Glomerular endothelial cell (primary cell): ENCODE data around the gene DENND5A. TPM values are rescaled to one million over a fixed set of nuclear protein-coding genes. Genes with fewer than 3 reads are reported as not detected.
"Not testable (repeated sequence)": the region's sequence is repeated elsewhere in the genome, so short reads cannot be mapped to it uniquely, and the experiment has no call there.

Source experiments
- DNase-seq: peaks from one replicate; pipeline ENCODE4 v3.0.0-alpha.2; 2011; ENCODE audit warnings: low read depth, low spot score; ENCODE audit errors: extremely low read depth
- total RNA-seq: library from RNA; depleted of rRNA; stranded (reverse); fragments of >200 nt; gene quantifications from 2 replicates; pipeline ENCODE4 v1.2.3, GENCODE V29; 2015

The DENND5A gene
- total RNA-seq, 1 donor from 2014 or later: 121 TPM

DNA sequence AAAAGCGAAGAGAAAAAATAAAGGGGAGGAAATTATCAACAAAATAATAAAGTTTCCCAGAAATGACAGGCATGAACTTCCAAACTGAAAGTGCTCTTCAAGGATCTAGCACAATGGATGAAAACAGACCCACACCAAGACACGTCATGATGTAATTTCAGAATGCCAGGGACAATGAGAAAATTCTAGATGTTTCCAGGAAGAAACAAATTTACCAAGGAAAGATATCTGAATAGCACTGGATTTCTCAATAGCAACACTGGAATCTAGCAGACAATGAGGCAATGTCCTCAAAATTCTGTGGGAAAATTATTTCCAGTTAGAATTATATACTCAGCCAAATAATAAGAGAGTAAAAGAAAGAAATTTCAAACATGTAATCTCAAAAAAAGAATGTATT is 46.0 kb downstream of the DENND5A start:
- DNase-seq: no peak

DNA sequence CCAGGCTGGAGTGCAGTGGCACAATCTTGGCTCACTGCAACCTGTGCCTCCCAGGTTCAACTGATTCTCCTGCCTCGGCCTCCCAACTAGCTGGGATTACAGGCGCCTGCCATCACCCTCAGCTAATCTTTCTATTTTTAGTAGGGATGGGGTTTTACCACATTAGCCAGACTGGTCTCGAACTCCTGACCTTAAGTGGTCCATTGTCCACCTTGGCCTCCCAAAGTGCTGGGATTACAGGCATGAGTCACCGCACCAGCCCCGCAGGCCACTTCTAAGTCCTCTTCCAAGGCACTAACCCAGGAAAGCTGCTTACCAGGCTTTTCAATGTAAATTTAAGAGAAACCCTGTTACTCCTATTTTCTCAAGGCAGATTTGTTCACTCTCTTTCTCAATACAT is 50.4 kb downstream of the DENND5A start:
- DNase-seq: no peak

DNA sequence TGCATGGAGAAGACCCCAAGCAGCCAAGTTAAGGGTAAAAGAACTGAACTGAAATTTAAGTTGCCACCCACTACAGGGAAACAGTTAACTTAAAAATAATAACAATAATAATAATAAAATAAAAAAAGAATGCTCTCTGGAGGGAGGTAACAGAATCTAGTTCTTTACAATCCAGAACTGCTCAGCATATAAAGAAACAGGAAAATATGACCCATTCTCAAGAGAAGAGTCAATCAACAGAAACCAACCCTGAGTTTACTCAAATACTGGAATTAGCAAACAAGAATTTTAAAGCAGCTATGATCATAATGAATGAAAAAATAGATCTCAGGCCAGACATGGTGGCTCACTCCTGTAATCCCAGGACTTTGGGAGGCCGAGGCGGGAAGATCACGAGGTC is 53.8 kb downstream of the DENND5A start:
- no peak for DNase-seq

DNA sequence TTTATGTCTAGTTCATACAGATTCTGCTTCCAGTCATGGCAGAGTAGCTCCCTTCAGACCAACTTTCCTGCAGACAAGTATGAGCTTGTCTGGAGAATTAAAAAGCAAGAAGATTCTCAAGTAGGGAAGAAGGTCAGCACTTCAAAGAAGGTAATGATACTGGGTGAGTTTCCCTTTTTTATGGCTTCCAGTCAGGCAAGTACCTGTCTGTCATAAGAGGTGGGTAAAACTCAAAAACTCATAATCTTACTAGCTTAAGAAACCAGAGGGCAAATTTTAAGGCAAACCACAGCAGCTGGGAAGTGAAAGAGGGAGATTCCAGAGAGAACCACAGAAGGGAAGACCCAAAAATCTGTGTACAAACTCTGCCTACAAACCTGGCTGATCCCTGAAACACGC is 54.2 kb downstream of the DENND5A start:
- DNase-seq: no peak

DNA sequence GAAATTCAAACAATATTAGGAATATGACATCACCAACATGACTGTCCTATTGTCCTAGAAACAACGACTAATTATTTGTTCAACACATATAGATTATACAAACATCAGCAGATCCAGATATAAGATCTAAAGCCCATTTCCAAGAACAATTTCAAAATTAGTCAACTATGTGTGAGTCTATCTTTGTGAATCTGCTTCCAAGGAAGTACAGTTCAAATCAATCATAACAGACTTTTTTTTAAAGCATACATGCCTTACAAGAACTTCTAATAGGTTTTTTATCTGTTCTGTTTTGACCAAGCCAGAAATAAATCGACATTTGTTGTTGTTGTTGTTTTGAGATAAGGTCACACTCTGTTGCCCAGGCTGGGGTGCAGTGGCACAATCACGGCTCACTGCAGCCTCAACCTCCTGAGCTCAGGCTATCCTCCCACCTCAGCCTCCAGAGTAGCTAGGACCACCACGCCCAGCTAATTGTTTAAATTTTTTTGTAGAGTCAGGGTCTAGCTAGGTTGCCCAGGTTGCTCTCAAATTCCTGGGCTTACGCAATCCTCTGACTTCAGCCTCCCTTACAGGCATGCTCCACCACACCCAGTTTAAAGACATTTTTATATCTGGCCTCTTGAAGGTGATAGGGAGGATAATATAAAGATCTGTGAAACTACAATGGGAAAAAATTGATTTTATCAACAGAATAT is 54.8 kb downstream of the DENND5A start:
- no peak for DNase-seq

DNA sequence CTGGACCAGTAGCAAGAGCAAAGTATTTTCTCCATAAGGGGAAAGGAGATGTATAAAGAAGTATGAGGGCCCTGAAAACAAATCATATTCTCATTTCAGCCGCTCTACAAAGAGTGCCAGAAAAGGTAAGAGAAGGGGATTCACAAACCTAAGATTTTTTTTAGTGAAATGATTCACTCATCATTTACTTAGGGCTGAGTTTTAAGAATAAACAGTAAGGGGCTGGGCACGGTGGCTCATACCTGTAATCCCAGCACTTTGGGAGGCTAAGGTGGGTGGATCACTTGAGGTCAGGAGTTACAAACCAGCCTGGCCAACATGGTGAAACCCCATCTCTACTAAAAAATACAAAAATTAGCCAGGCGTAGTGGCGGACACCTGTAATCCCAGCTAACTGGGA is 55.5 kb downstream of the DENND5A start:
- not testable (repeated sequence) for DNase-seq

DNA sequence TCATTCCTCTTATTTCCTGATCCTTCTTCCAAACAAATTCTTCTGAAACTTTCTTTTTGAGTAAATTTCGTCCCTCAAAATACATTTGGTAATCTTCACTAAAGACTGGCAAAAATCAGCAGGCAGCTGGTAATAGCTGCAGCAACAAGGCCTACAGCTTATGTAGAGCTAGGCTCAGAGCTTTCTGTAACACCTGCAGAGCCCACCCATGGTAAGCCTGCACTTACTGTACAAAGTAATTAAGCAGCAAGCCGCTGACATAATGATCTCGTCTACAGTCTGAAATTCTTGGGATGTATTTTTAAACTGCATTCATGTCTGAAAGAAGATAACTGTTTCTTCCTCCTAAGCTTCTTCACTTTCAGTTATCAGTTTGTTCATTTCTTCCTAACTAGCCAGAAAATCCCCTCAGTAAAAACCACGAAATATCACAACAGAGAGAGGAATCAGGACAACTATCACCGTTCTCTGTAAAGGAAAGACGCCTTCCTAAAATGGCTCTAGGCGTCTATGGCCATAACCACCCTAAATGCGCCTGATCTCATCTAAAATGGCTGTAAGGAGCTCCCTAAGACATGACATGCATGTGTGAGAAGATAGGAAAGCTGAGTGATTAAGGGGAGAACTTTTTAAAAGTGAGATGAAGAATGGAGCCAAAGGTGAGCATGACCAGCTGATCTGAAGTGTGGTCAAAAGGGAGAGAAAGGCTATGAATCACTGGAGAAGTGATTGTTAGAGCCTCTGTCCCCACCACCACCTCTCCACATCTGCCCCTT is 56.2 kb downstream of the DENND5A start:
- no peak for DNase-seq

DNA sequence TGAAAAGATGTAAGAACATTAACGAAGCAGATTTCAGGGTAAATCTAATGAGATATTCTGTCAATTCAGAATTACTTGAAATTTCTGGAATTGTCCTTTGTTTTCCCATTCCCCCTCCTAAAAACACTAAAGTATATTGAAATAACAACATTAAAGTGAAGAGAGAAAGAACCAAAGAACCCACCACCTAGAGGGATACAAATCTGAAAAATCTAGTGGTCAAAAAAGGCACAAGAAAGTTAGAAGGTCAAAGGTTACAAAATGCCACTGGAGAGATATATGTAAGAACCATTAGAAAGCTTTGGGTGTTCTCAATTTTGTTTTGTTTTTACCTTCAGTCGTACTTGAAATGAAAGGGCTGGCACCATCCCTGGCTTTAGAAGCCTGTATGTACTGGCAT is 57.9 kb downstream of the DENND5A start:
- no peak for DNase-seq

DNA sequence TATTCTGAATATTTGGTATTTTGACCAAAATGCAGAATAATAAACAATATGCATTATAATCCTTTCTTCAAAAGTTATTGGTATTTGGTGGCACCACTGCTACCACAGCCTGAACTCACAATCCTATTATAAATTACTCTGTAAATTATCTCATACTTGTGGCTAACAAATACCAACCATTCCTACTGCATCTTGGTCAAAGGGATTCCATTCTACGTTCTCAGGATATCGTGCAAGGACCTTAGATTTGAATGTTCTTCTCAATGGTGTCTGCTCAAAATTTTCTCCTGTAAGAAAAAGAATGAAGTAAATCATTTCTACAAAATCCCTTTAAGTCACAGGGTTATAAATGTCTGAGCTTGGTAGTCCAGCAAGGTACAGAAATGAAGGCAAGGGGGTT is 58.7 kb downstream of the DENND5A start:
- DNase-seq: no peak

DNA sequence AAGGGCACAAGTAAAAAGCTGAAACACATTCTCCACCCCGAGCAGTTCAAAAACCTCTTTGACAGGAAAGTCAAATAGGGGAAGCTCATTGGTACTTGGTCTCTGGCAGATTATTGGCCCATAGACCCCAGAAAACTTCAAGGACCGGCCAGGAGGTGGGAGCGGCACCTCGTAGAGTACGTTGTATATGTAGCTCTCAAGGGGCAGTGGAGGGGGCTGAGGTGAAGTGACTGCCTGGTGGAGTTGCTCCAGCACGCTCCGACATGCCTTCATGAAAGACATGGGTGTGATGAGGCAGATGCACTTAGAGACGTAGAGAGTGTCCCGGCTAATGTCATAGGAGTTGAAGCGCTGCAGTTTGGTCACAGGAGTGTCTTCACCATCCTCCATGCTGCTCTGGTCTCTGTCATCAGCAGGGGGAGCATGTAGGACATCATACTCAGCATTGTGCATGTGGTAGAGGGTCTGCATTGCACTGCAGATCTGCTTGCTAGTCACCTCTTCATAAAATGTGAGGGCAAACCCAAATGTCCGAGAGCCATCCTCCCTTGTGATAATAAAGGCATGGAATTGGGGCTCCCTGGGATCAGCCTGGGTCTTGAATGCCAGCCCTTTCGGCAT is 61.3 kb downstream of the DENND5A start:
- no peak for DNase-seq

DNA sequence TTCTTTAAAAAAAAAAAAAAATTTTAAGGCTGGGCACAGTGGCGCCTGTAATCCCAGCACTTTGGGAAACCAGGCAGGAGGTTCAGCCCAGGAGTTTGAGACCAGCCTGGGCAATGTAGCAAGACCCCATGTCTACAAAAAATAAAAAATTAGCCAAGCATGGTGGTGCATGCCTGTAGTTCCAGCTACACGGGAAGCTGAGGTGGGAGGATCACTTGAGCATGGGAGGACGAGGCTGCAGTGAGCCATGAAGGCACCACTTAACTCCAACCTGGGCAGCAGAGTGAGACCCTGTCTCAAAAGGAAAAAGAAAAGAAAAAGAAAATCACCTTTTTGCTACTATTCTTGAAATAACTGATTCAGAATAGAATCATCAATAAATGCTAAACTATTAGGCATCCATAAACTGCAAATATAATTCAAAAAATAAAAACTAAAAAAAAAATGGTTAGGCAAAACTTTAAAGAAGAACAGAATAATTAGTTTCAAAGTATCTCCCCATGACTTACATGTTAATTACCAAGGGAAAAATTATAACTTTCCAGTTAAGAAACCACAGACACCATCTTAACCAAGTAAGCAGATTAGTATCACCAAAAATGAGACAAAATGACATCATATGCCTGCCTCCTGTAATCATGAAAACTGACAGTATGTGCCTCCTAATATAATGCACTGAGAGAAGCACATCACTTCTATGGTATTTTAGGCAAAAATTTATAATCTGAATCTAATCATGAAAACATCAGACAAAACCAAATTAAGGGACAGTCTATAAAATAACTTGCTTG is 63.6 kb downstream of the DENND5A start:
- DNase-seq: no peak

DNA sequence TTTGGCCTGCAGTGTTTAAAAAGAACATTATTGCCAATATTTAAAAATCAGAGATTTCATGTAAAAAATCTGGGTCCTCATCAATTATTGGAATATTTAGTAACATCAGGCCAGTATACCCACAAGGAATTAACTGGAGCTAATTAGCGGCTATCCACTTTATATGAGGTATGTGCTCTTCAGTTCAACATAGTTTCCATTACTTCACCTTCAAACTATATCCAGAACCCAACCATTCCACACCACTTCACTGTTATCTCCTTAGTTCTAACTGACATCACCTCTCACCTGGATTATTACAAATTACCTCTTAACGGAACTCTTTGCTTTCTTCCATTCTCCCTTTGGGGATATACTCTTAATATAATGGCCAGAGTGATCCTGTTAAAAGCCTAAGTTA is 64.7 kb downstream of the DENND5A start:
- DNase-seq: no peak

DNA sequence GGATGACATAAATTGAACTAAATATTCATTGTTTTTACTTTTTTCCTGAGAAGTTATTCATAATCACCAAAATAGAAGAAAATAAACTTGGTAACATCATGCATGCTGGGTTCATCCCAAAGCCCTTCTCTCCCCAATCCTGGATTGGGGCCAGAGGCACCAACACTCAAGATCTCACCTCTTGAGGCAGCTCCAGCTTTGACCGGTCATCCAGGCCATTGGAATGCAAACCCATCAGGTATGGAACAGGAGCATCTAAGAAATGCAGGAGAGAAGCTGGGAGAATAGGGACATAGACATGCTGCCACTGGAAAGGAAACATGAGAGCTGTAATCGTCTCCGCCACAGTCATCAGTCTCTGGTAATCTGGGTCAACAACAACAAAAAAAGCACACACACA is 71.8 kb downstream of the DENND5A start:
- DNase-seq: no peak

DNA sequence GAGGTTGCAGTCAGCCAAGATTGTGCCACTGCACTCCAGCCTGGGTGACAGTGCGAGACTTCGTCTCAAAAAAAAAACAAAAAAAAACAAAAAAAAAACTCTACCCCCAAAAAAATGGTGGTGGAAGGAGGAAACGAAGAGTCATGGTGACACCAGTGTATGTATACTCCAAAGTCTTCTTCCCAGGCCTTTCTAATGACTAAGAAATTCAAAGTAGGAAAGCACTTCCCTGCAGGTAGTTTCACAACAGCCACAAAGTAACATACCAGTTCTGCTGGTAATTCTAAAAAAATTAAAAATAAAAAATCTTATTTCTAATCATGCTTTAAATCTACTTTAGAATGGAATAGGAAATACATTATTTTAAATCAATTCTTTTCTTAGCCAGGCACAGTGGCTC is 72.6 kb downstream of the DENND5A start:
- DNase-seq: no peak

DNA sequence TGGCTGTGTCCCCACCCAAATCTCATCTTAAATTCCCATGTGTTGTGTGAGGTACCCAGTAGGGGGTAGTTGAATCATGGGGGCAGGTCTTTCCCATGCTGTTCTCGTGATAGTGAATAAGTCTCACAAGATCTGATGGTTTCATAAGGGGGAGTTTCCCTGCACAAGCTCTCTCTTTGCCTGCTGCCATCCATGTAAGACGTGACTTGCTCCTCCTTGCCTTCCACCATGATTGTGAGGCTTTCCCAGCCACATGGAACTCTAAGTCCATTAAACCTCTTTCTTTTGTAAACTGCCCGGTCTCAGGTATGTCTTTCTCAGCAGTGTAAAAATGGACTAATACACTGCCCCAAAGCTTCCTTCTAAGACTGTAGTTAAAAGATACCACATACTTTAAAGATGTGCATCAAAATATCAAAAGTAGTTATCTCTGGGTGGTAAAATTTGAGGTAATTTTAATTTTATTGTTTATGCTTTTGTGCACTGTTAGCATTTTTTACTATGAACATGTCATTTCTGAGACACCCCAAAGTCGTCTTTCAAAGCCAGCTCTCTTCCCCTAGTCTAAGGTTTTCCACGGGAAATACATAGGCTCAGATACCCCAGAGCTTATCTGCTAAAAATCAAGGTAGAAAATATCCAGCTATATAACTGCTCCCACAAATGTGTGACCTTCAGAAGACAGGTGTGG is 74.7 kb downstream of the DENND5A start:
- DNase-seq: not testable (repeated sequence)

DNA sequence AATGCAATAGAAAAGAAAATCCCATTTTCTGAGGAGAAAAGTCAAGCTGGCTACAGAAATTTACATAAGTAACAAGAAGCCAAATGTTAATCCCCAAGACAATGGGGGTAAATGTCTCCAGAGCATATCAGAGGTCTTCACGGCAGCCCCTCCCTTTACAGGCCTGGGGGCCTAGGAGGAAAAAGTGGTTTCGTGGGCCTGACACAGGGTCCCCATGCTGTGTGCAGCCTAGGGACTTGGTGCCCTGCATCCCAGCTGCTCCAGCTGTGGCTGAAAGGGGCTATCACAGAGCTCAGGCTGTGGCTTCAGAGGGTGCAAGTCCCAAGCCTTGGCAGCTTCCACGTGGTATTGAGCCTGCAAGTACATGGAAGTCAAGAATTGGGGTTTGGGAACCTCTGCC is 76.3 kb downstream of the DENND5A start:
- DNase-seq: not testable (repeated sequence)

DNA sequence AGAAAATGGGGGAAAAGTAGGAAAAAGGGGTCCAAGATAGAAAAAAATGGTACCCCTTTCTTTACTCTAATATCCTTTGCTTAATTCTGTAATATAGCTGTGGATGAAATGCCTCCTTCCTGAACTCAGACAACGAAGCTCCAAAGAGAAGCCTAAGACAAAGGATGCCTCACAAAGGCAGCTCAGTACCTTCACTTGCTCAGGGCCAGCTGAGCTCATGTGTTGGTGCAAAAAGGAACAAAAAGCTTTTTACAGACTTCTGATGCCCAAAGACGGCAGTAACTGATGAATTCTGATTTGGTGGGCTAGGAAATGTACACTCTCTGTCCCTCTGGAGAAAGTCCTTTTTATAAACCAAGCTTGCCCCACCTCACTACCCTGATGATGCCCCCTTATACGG is 77.5 kb downstream of the DENND5A start:
- DNase-seq: no peak

DNA sequence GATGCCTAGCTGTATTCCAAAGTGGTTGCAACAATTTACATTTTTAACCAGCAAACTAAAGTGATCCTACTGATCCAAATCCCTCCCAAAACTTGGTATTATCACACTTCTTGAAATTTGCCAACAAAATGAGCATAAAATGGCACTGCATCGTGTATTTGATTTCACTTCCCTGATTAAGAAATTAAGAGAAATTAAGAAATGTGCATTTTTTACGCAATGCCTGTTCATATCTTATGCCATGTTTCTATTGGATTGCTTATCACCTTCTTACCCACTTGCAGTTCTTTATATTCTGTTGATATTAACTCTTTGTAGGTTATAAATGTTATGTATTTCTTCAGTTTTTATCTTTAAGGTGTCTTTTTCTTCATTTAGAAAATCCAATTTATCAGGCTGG is 80.6 kb downstream of the DENND5A start:
- DNase-seq: no peak

DNA sequence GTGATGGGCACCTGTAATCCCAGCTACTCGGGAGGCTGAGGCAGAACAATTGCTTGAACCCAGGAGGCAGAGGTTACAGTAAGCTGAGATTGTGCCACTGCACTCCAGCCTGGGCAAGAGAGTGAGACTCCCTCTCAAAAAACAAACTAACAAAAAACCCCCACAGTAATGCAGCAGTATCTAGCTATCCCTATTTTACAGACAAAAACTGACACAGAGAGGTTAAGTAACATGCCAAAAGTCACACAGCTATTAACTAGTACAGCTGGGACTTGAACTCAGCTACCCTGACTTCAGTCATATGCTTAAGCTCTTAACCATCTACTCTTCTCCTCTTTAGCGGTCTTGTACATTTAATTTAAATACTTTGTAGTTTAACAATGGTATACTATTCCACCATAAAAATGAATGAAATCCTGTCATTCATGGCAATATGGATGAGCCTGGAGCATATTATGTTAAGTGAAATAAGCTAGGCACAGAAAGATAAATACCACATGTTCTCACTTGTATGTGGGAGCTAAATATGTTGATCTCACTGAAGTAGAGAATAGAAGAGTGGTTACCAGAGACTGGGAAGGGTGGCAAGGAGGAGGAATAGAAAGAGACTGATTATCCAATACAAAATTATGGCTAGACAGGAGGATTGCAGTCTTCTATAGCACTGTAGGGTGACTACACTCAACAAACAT is 82.8 kb downstream of the DENND5A start:
- no peak for DNase-seq

DNA sequence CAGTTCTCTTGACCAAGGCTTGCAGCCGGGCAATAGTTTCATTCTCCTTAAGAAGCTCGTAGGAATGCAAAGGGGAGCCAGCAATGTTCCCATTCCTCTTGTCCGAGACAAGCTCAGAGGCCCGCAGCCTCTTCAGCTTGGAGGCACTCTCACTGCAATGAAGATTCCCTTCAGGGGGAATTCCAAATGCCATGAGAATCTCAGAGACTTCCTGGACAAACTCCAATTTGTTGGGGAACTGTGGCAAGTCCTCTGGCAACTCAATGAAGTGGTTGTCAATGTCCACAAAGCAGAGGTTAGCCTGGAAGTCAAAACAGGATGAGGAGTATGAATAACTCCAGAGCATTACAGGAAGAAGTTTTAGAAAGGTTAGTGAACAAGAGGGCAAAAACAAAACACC is 84.4 kb downstream of the DENND5A start:
- DNase-seq: no peak
